ENCODE data around the gene DENND1B.

DNA sequence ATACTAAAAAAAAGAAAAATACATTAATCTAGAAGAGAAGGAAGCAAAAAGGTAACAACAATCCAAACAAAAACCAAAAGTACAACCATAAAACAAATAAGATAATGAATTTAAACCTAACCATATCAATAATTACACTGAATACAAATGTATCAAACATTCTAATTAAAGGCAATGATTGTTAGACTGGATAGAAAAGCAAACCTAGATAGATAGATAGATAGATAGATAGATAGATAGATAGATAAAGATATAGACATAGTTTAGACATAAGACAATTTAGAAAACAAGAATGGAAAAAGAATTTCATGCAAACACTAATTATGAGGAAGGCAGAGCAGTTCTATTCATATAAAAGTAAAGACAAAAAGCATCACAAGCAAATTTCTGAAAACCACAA is 24.9 kb downstream of the DENND1B start:
- TF ChIP-seq CTCF (conservative IDR thresholded peaks at IDR 0.05) (no peak), ZFX (IDR thresholded peaks at IDR 0.05) (no peak)

All from C4-2B (cell line).